ENCODE measurements around the gene OR4M1.
A peak's percentile ranks its signal among the peaks of the same experiment; 100 is the strongest.
"Not testable (repeated sequence)": the region's sequence is repeated elsewhere in the genome, so short reads cannot be mapped to it uniquely, and the experiment has no call there.

The OR4M1 gene, protein sequence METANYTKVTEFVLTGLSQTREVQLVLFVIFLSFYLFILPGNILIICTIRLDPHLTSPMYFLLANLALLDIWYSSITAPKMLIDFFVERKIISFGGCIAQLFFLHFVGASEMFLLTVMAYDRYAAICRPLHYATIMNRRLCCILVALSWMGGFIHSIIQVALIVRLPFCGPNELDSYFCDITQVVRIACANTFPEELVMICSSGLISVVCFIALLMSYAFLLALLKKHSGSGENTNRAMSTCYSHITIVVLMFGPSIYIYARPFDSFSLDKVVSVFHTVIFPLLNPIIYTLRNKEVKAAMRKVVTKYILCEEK

DNA sequence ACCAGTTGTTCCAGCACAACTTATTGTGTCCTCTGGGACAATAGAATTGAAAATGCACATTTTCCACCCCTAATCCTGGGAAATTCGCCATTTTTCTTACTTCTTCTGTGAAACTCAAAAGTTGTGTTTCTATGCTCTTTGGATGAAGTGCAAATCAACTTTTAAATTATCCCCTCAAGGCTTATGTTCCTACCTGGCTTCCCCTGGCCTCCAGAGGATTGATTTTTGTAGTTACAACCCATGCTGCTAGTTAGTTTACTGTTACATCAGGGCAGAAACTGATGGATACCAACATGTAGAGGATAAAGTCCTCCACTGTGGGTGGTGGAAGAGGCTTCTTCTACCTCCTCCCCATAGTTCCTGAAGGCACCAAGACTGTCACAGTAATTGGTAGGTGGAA lies at the start of gene OR4M1:
Gene OR4M1 (plus strand): TSS at position 301 of the 400 bp plus-strand sequence. CDS start 6,819 bp downstream, outside the sequence.
- not testable (repeated sequence) for DNase-seq (ENCODE audit: low spot score)

DNA sequence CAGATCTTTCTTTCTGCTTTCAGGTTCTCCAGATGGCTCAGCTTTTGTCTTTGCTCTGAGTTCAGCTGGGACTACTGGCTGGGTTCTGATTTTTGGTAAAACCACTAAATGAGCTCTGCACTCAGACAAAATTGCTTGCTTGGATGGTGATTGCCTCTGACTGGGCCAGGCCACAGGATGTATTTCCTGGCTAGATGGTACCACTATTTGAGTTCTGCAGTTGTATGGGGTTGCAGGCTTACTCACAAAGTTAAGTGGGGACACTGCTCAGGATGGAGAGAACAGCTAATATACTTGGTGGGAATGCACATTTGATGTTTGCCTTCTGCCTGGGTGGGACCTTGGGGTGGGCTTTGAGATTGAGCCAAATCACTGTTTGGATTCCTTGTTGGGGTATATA lies 43.9 kb upstream of the OR4M1 start:
- DNase-seq (ENCODE audit: low spot score) = no peak

DNA sequence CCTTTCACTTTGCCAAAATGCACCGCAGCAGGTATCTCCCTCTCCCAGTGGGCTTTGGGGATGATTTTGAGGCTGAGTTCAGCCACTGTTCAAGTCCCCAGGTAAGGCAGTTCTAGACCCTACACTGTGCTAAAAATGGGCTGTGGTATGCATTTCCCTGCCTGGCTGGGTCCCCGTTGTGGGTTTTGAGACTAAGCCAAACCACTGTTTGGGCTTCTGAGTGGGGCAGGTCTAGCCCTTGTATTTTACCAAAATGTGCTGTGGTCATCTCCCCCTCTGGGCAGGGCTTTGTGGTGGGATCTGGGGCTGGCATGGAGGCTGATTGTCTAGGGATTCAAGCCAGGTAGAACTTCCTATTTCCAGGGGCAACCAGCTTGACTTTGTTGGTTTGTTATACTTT lies 43.5 kb upstream of the OR4M1 start:
- no peak for DNase-seq (ENCODE audit: low spot score)

GRCh38 chr14:19733893-19734292 lies 39.4 kb upstream of the OR4M1 start:
- not testable (repeated sequence) for DNase-seq (ENCODE audit: low spot score)

- no peak for DNase-seq (ENCODE audit: low spot score)
Measured at GRCh38 chr14:19743256-19743655, 30.0 kb upstream of the OR4M1 start, which contains the start of gene OR4Q3. Gene OR4Q3, plus strand, starts transcription at chr14:19743571.

DNA sequence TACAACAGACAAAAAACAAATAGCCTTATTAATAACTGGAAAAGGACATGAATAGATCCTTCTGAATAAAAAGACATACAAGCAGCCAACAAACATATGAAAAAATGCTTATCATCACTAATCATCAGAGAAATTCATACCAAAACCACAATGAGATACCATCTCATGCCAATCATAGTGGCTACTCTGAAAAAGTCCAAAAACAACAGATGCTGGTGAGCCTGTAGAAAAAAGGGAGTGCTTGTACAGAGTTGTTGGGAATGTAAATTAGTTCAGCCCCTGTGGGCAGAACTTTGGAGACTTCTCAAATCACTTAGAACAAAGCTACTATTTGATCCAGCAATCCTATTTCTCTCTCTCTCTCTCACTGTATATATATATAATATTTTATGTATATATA lies 21.0 kb upstream of the OR4M1 start:
- DNase-seq (ENCODE audit: low spot score) = not testable (repeated sequence)

GRCh38 chr14:19754172-19754571 lies 19.1 kb upstream of the OR4M1 start:
- no peak for DNase-seq (ENCODE audit: low spot score)

GRCh38 chr14:19771491-19771890 lies 1.8 kb upstream of the OR4M1 start:
- DNase-seq (ENCODE audit: low spot score) = not testable (repeated sequence)

GRCh38 chr14:19771895-19772430 lies 1.3 kb upstream of the OR4M1 start:
- peak; percentile 18 for DNase-seq (ENCODE audit: low spot score)

GRCh38 chr14:19772454-19772853 lies 850 bp upstream of the OR4M1 start:
- not testable (repeated sequence) for DNase-seq (ENCODE audit: low spot score)

DNA sequence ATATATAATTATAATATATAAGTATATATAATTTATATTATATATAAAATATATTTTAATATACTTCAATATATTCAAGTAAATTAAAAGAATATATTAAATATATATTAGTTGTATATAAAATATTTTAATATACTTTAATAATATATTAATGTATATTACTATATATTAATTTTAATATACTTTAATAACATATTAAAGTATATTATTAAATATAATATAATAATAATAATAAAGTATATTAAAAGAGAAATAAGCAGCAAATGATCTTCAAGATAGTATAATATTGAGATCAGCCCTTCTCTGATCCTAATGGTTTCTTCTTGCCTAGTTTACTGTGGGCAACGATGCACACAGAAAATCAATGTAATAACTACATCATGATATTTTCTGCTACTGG lies 2.3 kb downstream of the OR4M1 start:
- no peak for DNase-seq (ENCODE audit: low spot score)

- DNase-seq (ENCODE audit: low spot score) = not testable (repeated sequence)
Measured at GRCh38 chr14:19785848-19786247, 12.5 kb downstream of the OR4M1 start.

DNA sequence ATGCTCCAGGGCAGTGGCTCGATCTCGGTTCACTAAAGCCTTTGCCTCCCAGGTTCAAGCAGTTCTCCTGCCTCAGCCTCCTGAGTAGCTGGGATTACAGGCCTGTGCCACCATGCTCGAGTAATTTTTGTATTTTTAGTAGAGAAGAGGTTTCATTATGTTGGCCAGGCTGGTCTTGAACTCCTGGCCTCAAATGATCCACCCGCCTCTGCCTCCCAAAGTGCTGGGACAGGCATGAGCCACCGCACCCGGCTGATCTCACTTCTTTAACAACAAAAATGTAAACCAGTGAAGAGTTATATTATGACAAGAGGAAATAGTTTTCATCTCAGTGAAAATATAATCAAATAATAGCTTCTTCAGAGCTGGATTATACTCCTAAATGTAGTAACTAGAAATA lies 14.0 kb downstream of the OR4M1 start:
- DNase-seq (ENCODE audit: low spot score) = not testable (repeated sequence)

- not testable (repeated sequence) for DNase-seq (ENCODE audit: low spot score)
Measured at GRCh38 chr14:19788150-19788549, 14.8 kb downstream of the OR4M1 start.

DNA sequence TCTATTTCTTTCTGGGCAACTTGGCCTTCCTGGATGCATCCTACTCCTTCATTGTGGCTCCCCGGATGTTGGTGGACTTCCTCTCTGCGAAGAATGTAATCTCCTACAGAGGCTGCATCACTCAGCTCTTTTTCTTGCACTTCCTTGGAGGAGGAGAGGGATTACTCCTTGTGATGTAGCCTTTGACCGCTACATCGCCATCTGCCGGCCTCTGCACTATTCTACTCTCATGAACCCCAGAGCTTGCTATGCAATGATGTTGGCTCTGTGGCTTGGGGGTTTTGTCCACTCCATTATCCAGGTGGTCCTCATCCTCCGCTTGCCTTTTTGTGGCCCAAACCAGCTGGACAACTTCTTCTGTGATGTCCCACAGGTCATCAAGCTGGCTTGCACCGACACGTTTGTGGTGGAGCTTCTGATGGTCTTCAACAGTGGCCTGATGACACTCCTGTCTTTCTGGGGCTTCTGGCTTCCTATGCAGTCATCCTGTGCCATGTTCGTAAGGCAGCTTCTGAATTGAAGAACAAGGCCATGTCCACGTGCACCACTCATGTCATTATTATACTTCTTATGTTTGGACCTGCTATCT lies 23.3 kb downstream of the OR4M1 start:
- not testable (repeated sequence) for DNase-seq (ENCODE audit: low spot score)

GRCh38 chr14:19799880-19800279 lies 26.6 kb downstream of the OR4M1 start:
- DNase-seq (ENCODE audit: low spot score) = no peak

GRCh38 chr14:19800282-19801117 lies 27.2 kb downstream of the OR4M1 start:
- DNase-seq (ENCODE audit: low spot score) = peak; percentile 90

DNA sequence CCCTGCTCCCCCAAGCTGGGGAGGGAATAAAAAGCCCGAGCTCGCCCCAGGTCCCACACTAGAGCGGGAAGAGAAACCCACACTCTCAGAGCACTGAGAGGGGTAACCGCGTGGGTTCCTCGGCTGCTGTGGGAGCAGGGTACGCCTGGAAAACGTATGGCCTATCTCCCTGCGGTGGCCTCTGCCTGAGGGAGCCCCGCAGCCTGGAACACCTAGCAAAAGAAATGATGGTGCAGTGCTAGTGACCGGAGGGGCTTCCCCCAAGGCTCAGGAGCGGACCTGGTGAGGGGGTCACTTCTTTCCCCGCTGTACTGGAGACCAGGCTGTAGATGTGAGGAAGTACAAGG lies 27.8 kb downstream of the OR4M1 start:
- no peak for DNase-seq (ENCODE audit: low spot score)

GRCh38 chr14:19803470-19803869 lies 30.2 kb downstream of the OR4M1 start, which contains the start of gene OR4N2:
Gene OR4N2, plus strand, starts transcription at chr14:19803770. Its CDS starts 23,679 bp downstream, at chr14:19827449.
- not testable (repeated sequence) for DNase-seq (ENCODE audit: low spot score)

- not testable (repeated sequence) for DNase-seq (ENCODE audit: low spot score)
Measured at GRCh38 chr14:19813171-19813920, 40.0 kb downstream of the OR4M1 start.

- not testable (repeated sequence) for DNase-seq (ENCODE audit: low spot score)
Measured at GRCh38 chr14:19819879-19820278, 46.6 kb downstream of the OR4M1 start.

- not testable (repeated sequence) for DNase-seq (ENCODE audit: low spot score)
Measured at GRCh38 chr14:19821016-19821415, 47.7 kb downstream of the OR4M1 start.

Measured in Ammon's horn (tissue), 1 donor.